GM19468 (cell line): ENCODE data around the gene MORN5.
"Not testable (repeated sequence)": the region's sequence is repeated elsewhere in the genome, so short reads cannot be mapped to it uniquely, and the experiment has no call there.

Source experiments
- ATAC-seq: cut with Tn5 transposase; IDR thresholded peaks from one replicate; pipeline ENCODE4 v1.9.1; 2021; ENCODE audit warnings: mild to moderate bottlenecking, moderate library complexity, moderate number of reproducible peaks; ENCODE audit not compliant: unreplicated experiment; ENCODE audit errors: extremely low read depth

Gene MORN5

DNA sequence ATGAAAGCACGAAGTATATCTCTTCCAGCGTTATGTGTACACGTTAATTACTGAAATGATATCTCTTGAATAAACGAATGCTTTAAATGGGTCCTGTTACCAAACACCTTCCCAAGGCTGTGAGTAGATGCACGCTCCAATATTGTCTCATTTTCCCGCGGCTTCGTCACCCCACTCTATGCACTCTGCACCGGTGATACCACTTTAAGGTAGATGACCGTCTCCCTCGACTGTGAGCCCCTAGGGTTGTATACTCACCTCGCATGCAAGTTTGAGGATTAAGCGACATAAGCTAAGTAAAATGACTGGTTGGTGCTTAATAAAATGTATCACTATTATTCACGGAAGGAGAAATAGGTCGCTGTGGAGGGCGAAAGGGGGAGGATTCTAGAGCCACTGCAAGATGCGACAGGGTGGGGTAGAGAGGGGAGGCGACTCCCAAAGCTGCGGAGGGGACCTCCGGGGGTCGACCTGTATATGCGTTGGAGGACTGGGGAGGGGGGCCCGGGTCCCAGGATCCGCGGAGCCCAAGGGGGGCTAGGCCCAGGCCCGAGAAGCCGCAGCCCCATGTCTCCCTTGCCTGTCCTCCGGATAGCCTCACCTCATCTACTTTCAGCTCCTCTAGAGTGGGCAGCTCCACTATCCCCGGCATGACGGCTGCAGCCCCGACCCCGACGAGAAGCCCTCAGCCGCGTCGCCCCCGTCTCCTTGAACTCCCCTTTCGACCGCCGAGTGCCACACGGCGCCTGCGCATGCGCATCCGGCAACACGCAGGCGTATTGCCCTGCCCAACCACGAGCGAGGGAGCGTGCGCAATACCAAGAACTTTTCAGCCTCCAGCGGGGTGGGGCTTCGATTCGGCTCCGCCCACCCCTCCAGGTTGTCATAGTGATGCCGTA lies at the start of gene MORN5, which contains the start of gene NDUFA8:
Gene MORN5 (plus strand): TSS at position 883 of the 899 bp plus-strand sequence. CDS start 65 bp downstream, outside the sequence.
Gene NDUFA8 (minus strand): TSS at position 754 of the 899 bp plus-strand sequence. CDS start 102 bp downstream, at position 652.
- ATAC-seq: peak; percentile 58

DNA sequence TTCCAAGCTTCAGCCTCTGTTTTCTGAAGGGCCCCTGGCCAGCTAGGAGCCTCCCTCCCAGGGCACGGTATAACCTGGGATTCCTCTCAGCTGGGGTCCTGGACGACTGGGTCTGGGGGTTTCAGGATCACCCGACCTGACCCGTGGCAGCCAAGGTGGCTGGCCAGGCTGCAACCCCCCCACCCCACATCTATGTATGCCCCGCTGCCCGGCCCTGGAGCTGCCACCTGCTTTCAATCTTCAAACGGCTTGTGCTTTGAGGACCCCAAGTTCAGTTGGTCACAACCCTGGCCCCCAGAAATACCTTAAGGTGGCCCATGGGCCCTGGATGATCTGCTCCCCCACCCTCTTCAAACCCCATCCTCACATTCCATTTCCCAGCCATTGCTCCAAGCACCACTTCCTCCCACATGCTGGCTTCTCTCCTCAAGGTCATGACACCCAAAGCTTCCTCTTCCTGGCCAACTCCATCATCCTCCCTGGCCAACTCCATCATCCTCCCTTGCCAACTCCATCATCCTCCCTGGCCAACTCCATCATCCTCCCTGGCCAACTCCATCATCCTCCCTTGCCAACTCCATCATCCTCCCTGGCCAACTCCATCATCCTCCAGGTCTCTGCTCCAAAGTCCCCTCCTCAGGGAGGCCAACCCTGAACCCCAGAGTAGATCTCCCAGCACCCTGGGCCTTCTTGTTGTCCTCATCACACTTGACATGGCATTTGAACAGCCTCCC lies 49.4 kb upstream of the MORN5 start:
- ATAC-seq: no peak

DNA sequence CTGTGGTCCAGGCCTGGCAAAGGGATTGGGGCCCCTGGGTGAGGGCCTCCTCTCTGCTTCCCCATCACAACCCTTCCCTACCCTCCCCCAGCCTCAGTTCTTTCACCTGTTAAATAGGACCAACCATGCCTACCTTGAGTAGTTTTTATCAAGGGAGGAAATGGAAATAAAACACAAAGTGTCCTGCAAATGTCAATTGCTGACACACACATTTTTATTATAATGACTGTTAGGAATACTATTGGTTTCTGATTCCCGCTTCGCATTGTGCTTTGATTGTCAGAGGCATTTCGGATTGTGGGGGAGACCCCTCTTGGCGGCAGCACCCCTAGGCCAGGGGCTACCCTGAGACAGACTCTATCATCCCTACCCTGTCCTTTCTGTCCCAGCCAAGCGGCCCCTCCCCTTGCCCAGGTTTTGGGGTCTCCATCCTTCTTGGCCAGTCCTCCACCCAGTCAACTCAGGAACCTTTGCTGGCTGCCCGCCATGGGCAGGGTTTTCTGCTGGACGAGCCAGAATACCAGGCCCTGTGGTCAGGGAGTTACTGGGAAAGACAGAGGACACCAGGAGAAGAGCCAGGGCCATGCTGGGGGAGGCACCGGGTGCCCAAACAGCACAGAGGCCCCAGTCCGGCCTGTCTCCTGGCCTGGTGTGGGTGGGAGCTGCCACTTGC lies 48.2 kb upstream of the MORN5 start:
- no peak for ATAC-seq

DNA sequence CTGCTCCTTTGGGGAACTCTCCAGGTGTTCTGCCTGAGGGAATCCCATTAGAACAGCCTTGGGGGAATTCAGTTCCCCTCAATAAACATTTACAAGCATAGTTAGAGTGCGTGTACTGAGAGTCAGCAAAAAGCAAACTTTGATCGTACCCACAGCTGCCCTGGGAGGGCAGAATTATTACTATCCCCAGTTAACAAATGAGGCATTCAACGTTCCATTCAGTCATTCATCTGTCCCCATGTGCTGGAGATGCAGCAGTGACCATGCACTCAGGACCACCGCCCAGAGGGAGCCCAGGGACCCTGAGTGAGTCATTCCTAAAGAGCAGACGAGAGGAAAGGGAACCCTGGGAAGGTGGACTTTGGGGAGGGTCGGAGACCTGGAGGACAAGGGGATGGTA lies 47.5 kb upstream of the MORN5 start:
- no peak for ATAC-seq

DNA sequence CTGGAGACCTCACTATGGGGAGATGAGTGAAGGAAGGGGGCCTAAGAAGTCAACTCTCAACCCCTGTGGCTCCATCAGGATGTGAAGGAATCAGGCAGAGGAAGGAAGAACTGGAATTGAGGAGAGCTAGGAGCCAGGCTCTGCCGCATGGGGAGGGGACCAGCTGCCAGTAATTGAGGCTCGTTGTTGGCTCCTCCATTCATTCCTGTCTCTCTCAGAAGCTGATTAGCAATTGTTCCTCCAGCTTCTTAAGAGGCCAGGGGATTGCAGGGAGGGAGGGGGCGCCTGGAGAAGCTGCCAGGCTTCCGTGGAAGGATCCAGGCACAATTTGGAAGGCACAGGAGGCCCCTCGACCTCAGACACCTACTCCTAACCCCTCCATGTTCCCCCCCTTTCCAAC lies 46.1 kb upstream of the MORN5 start:
- no peak for ATAC-seq

DNA sequence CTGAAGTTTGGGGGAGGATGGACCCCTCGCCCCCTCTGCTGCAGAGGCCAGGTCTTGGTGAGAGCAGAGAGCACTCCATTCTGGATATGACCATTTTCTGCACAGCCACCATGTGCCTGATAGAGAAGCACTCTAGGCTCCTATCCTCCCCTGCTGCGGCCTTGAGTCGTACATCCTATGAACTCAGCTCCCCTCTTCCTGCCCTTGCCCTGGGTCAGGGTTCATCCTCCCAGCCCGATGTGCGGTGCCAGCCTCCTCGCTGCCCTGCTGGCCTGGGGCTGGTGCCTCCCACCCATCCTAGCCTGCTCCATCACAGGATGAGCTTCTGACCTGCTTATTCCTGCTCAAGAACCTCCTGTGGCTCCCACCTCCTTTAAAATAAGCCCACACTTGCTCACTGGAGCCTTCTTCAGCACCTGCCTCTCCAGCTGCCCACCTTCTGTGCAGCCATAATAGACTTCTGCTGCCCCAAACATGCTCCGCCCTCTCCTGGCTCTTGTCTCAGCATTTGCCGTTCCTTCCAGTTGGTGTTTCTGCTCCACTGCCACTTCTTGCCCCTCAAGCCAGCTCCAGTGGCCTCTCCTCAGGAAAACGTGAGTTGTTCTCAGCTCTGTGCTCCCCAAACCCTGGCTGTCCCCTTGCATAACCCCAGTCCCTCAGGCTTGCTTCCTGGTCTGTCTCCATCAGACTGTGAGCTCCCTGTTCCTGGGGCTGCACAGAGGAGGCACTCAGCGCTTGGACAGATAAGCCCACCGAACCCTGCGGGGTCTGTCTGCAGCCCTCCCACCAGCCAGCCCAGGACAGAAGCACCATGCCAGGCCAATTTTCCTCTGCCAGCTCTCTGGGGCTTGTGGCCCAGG lies 44.3 kb upstream of the MORN5 start:
- no peak for ATAC-seq

DNA sequence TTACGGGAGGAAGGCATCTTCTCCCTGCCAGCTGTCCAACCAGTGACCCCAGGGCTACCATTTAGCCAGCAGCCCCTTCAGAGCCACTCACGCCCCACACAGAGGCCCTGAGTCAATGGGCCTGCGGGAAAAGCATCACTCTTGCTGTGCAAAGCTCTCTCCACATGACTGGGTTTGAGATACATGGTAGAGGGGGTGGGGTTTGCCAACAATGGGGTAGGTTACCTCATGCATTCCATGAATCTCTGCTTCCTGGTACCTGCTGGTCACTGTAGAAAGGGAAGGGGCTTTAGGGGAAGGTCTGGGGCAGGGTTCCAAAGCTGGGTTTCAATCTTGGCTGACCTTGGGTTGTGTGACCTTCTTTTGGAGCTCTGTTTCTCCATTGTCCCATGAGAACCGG lies 43.7 kb upstream of the MORN5 start:
- no peak for ATAC-seq

DNA sequence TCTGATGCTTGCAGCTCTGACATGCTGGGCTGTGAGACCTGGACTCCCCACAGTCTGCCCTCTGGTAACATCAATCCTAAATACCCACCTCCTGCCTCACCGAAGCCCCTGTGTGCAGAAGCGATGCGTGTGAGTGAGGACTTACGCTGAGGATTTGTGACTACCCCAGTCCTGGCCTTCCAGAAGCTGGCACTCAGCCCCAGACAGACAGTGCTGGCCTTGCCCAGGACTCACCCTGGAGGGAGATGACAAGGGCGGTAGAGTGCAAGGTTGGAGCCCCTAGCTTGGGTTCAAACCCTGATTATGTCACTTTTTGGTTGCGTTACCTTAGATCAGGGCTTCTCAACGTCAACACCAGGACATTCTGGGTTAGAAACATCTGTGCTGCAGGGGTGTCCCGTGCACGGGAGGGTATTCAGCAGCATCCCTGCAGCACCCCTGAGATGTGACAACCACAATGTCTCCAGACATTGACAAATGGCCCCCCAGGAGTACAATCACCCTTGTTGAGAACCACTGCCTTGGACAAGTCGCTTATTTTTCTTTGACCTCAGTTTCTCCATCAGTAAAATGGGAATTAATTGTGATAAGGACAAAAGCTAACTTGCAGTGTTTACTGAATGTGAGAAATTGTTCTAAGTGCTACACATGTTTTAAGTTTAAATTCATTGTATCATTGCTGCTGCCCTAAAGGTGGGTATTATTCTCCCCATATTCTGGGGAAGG lies 43.1 kb upstream of the MORN5 start:
- no peak for ATAC-seq

DNA sequence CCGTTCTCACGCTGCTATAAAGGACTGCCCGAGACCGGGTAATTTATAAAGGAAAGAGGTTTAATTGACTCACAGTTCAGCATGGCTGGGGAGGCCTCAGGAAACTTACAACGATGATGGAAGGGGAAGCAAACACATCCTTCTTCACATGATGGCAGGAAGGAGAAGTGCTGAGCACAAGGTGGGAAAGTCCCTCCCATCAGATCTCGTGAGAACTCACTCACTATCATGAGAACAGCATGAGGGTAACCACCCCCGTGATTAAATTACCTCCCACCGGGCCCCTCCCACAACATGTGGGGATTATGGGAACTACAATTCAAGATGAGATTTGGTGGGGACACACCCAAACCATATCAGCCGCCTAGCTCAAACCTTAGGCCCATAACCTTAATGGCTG lies 42.5 kb upstream of the MORN5 start:
- ATAC-seq: not testable (repeated sequence)

DNA sequence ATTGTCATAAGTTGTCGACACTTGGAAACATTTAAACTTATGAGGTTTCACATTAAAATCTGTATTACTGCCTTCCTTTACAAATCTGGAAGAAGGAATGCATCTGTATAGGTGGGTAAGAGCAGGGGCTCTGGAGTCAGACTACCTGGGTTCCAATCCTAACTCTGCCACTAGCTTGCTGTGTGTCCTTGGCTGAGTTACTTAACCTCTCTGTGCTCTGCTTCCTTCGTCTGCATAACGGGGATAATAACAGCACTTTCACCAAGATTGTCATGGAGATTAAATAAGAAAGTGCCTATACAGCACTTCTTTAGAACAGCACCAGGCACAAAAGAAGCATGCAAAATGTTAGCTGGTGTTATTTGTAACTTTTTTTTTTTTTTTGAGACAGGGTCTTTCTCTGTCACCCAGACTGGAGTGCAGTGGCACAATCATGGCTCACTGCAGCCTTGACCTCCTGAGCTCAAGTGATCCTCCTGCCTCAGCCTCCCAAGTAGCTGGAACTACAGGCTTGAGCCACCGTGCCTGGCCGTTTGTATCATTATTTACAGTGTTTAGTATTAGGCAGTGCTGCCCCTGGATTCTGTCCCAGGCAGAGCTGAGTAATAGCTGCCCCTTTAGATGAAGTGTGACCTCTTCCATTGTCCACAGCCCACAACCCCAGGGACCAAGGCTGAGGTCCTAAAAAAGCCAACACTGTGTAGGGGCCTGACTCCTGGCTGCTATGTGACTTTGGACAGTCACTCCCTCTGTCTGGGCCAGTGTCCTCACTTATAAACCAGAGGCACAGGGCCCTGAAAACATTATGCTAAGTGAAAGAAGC lies 41.2 kb upstream of the MORN5 start:
- ATAC-seq: no peak

DNA sequence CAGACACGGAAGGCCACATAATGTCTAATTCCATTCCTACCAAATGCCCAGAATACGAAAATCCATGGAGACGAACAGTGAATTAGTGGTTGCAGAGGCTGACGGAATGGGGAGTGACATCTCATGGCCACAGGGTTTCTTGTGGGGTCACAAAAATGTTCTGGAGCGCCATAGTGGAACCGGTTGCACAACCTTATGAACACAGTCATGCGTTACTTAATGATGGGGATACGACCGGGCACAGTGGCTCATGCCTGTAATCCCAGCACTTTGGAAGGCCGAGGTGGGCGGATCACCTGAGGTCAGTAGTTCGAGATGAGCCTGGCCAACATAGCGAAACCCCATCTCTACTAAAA lies 40.6 kb upstream of the MORN5 start:
- ATAC-seq: no peak

DNA sequence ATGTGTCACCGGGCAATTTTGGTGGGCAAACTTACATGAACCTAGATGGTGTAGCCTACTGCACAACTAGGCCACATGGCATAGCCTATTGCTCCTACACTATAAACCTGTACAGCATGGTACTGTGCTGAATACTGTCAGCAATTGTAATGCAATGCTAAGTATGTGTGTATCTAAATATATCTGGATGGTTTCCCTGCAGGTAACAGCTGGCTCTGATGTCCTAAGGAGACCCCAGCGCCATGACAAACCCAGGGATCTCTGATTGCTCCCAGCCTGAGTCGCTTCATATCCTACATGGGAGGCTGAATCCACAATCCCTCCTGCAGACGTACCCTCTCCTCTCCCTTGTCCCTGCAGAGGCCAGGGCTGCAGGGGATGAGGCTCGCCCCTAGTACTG lies 40.0 kb upstream of the MORN5 start:
- no peak for ATAC-seq

DNA sequence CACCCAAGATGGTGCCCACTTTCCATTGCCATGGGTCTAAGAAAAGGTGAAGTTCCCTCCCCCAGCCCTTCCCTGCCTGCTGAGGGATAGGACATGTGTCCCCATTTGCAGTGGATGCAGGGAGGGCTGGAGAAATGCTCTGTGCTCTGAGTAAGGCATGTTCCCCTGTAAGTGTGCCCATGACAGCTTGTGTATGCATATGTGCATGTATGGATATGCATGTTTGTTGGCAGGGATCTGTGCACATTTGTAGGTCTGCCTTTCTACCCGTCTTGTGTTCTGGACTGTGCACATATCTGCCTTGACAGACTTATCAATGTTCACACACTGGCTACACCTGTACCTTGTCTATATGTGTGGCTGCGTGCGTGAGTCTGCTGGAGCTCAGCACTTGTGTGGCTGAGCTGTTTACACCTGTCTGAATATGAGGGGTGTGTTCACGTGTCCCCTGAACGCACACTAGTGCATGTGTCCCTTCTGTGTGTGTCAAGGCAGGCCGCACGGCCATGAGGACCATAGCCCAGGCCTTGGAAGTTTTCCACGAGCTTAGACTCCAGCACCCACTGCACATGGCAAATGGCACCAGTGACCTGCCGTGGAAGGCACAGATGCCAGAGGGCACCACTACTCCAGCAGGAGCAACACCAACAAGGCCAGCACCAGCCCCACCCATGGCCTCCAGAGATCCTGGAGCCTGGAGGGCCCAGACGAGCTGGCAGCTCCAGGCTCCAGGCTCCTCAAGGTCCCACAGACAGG lies 39.2 kb upstream of the MORN5 start:
- ATAC-seq: no peak

DNA sequence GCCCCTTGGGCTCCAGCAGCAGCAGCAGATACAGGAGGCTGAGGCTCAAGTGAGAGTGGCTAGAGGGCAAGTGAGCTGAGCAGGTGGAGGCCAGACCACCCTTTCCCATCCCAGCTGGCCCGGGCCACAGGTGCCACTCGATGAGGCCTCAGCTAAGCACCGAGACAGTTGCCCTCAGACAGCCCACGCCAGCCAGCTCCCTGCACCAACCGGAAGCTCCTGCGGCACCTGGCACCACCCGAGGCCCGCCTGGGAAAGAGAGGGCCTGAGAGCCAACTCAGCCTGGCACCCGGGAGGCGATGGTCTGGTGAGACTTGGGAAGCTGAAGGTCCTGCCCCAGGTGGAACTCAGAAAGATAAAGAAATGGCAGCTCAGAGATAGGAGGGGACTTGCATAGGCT lies 38.3 kb upstream of the MORN5 start:
- no peak for ATAC-seq

DNA sequence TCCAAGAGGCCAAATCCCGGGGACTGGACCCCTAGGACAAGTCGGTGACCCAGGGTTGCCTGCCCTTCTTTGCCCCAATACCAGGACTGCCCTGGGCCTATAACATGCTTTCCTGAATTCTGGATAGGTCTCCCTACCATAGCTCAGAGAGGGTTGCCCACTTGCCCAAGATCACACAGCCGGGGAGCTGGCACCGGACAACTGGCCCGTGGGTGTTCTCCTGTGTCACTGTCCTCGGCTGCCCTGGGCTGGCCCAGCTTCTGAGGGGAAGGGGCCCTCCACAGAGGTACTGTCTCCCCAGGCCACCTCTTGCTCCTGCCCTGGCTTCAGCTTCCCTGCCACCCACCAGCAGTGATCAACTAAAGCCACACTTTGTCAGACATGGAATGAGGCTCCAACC lies 37.8 kb upstream of the MORN5 start:
- ATAC-seq: no peak

DNA sequence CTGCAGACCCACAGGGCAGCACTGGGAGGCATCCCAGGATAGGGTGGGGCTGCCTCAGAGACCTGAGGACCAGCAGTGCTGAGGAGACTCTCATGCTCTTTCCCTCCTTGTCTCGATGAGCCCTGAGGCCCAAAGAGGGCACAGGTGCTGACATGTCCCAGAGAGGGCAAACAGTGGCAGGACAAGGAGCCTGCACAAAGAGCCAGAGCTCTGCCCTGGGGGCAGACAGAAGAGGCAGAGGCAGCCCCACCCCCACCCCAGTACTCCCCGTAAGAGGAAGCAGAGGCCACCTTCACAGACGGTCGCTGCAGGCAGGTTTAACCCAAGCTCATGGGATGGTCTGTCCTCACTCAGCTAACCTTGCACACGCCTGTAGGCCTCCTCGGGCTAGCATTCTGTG lies 37.2 kb upstream of the MORN5 start:
- ATAC-seq: no peak

DNA sequence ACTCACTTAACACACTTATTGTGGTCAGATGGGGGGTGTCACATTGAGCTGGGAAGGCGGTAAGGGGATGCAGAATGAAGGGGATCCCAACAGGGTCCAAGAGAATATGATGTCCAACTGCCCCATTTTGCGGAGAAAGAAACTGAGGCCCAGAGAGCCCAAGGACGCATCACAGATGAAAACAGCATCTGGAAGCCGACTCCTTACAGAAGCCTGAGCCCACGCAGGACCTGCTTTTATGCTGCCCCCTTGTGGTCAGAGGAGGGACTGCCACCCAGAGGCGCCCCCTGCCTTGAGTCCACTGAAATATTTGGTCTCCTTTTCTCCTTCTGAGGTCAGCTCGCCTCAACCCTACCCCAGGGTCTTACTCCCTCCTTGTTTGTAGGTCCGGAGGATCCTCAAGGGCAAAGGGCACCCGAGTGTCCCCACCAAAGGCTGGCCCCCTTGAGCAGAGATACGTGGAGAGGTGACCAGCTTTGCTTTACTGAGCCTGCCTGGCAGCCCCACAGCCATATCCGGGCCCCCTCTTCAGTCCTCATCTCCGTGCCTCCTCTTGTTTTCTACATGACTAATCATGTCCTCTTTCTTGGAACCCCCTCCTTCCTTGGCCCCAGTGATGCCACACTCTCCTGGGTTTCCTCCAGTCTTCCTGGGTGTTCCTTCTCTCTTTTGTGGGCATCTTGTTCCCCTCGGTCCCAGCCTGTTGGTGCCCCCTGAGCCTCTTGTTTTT lies 36.6 kb upstream of the MORN5 start:
- ATAC-seq: no peak
